NCI-H1930 (cell line): ENCODE results near the gene ANKRD17.
"Not testable (repeated sequence)": the region's sequence is repeated elsewhere in the genome, so short reads cannot be mapped to it uniquely, and the experiment has no call there.

ENCODE experiments used
- DNase-seq, 2 experiments: peaks; one replicate each; lab custom pipeline; 2025; lab: John Stamatoyannopoulos, UW

Gene ANKRD17

DNA sequence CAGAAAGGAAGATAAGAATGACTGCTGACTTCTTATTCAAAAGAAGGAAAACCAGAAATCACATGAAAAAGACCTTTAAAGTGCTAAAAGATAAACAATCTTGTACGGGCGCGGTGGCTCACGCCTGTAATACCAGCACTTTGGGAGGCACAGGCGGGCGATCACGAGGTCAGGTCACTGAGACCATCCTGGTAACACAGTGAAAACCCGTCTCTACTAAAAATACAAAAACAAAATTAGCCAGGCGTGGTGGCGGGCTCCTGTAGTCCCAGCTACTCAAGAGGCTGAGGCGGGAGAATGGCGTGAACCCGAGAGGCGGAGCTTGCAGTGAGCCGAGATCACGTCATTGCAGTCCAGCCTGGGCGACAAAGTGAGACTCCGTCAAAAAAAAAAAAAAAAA lies 54.6 kb downstream of the ANKRD17 start:
- DNase-seq = not testable (repeated sequence)

DNA sequence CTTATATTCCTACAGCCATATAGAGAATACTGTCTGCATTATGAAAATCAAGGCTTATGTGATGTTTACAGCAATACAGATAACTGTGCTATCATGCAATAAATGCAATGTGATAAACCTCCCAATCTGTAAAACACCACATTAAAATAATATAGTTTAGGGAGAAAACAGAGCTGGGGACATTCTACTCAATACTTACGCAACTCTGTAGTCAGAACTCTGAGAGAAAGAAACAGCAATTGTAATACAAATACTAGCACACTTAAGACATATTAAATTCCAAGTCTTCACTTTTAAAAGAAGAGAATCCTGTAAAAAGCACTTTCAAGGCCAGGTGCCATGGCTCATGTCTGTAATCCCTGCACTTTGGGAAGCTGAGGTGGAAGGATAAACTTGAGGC lies 61.4 kb downstream of the ANKRD17 start:
- no peak for DNase-seq

DNA sequence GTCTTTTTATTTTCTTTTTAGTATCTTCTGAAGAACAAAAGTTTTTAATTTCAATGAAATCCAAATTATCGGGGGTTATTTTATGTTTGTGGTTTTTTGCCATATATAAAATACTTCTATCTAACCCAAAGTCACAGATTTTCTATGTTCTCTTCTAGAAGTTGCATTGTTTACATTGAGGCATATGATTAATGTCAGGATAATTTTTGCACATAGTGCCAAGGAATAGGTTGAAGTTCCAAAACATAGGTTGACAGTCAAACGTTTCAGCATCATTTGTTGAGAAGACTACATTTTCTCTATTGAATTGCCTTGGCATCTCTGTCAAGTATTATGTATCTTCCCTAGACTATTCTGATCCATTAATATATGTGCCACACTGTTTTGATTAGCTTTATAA lies 64.5 kb downstream of the ANKRD17 start:
- no peak for DNase-seq

DNA sequence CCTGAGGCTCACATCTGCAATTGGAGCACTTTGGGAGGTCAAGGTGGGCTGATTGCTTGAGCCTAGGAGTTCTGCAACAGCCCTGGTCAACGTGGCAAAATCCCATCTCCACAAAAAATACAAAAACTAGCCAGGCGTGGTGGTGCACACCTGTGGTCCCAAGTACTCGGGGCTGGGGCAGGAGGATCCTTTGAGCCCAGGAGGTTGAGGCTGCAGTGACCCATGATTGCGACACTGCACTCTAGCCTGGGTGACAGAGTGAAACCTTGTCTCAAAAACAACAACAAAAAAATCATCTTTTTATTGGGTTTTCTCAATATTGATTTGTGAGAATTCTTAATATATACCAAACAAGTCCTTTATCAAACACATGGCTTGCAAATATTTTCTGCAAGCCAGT lies 64.9 kb downstream of the ANKRD17 start:
- no peak for DNase-seq

DNA sequence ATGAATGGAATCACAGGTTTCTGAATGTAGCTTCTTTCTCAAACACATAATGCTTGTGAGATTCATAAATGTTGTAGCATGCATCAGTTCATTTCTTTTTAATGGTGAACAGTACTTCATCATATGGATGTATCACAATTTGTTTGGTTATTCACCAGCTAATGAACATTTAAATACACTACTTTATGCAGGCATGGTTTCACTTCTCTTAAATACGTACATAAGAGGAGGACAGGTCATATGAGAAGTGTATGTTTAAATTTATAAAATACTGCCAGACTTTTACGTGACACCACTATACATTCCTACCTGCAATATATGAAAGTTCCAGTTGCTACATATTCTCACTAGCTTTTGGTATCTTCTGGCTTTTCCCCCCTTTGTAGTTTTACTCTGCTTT lies 65.4 kb downstream of the ANKRD17 start:
- DNase-seq = no peak

DNA sequence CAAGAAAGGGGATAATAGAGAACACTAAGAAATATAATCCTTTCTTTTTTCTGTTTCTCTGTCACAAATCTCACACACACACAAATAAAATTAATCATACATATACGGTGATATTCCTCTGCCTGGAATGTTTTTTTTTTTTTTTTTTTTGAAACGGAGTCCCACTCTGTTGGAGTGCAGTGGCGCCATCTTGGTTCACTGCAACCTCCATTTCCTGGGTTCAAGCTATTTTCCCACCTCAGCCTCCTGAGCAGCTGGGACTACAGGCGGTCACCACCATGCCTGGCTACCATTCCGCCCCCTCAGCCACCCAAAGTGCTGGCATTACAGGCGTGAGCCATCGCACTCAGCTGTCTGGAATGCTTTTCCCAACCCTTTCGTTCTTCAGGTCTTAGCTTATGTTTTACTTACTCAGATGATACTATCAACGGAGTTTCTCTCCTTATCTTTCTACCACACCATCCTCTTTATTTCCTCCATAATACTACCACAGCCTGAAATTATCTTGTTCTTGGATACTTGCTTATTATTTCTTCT lies 69.3 kb downstream of the ANKRD17 start:
- no peak for DNase-seq

DNA sequence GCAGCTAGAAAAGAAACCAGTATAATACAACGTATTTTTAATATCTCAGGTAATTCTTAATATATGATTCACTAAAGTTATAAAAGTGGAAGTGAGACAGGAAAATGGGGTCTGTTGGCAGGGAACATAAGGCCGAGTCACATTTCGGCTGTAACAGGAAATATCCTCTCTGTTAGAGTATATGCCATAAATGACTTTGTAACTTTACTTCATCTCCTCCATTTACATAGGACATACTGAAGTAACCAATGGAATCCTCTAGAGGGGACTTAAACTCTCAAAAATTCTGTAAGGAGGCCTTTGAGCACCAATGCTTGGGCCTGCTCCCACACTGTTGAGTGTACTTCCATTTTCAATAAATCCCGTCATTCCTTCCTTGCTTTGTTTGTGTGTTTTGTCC lies 71.3 kb downstream of the ANKRD17 start:
- no peak for DNase-seq

DNA sequence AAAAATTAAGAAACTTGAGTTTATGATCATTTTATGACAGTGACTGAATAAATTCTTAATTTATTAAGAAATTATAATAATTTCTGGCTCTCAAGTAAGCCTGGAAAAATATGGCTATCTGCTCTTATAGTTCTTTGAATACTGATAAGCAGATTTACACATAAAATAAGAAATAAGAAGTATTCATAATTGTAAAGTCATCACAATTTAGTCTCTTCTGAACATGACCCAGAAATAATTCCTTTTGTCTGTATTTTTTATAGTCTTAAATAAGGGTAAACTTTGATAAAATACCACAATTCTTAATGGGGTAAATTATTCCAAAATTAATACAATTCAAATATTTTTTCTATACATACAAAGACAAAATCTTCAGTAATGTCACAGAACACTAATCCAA lies 72.7 kb downstream of the ANKRD17 start:
- no peak for DNase-seq

DNA sequence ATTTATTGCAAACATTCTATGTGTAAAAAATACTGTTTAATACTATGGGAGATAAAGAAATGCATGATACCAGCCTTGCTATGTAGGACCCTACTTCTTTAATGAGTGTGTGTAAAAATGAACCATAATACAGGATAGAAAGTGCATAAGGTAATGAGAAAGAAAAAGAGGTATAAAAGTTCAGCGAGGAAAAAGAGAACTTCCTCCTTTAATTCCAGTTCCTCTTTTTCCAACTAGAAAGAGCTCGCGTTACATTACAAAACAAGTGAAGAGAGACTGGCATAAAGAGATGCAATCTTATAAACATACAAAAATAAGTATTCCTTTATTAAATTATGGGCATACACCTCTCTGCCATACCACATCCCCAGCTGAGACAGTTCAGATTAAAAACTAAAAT lies 77.4 kb downstream of the ANKRD17 start:
- DNase-seq = no peak

DNA sequence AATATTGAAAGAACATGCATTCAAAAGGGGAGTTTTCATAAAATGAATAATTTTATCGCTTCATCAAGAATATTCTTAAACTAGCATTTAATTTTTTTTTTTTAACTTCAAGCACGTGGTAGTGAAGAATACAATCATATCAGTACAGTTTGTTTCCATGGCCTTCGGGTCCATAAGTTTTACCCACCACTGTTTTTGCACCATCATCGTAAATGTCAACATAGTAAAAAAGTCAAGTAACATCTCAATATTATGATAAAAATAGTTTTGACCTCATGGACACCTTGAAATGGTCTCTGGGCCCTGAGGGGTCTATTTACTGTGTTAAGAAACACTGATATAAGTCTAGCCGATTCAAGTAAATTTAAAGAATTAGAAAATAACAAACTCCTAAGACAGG lies 80.2 kb downstream of the ANKRD17 start:
- no peak for DNase-seq

DNA sequence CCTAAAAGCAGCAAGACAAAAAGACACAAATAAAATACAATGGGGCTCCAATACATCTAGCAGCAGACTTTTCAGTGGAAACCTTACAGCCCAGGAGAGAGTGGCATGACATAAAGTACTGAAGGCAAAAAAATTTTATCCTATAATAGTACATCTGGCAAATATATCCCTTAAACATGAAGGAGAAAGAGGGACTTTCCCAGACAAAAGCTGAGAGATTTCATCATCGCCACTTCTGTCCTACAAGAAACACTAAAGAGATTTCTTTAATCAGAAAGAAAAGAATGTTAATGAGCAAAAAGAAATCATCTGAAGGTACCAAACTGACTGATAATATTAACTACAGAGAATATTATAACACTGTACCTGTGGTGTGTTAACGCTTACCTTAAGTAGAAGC lies 86.4 kb downstream of the ANKRD17 start:
- DNase-seq = no peak

DNA sequence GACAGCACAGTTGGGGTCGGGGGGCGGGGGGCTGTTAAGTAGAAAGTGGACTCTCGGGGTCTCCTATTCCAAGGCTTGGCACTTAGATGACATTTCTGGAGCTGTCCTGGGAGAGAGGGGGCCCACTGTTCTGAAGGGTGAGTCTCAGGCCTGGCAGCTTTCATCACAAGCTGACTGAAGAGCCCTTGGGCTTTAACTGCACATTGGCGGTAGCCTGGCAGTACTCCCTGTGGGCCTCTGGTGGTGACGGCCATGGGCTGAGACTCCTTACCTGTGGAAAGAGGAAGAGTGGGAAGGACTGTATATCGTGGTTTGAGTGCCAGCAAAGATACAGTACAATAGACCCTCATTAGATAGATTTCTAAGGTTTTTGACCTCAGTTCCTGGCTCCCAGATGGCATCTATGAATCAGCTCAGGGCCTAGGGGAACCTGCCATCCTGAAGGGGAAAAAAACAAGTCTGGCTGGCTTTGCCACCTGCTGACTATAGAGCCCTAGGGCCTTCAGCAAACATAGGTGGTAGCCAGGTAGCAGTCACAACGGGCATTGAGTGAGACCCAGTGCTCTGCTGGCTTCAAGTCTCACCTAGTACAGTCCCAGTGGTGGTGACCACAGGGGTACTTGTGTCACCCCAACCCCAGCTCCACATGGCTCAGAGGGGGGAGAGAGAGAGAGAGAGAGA lies 87.9 kb downstream of the ANKRD17 start:
- no peak for DNase-seq

DNA sequence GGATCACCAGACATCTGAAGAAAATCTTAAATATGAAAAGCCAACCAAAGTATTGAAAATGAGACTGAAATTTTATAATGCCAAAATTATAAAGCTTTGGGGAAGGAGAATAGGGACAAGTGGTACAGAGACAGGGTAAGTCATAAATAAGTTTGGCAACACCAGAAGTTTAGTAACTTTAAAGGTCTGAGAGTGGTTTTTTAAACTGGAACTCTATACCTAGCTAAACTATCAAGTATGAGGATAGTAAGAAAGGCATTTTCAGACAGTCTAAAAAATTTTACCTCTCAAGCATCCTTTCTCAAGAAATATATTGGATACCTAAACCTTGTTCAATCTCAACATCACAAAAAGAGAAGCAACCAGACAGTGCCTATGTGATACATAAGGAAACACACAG lies 92.4 kb downstream of the ANKRD17 start:
- DNase-seq = no peak

DNA sequence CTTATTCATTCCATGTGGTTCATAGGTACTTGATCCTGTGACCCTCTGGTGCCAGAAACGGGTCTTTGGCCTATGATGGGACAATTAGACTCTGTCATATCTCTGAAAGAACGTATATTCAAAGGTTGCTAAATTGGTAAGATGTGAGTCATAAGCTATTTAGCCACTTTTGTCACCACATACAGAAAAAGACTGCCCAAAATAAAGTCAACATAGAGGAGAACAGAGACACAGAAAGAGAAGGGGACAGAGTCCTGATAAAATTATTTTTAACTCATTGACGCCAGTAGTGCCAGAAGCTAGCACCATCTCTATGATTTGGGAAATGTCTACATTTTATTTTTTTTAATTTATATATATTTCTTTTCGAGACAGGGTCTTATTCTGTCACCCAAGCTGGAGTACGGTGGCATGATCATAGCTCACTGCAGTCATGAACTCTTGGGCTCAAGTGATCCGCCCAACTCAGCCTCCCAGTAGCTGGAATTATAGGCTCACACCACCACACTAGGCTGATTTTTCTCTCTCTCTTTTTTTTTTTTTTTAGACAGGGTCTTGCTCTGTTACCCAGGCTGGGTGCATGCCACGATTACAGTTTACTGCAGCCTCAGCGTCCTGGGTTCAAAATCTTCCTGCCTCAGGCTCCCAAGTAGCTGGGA lies 96.9 kb downstream of the ANKRD17 start:
- DNase-seq = no peak

DNA sequence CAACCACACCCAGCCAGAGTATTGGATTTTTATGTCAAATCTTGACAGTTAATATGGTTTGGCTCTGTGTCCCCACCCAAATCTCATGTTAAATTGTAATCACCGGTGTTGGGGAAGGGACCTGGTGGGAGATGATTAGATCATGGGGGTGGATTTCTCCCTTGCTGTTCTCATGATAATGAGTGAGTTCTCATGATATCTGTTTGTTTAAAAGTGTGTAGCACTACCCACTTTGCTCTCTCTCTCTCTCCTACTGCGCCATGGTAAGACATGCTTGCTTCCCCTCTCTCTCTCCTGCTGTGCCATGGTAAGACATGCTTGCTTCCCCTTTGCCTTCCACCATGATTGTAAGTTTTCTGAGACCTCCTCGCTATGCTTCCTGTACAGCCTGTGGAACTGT lies 102.2 kb downstream of the ANKRD17 start:
- DNase-seq = no peak

DNA sequence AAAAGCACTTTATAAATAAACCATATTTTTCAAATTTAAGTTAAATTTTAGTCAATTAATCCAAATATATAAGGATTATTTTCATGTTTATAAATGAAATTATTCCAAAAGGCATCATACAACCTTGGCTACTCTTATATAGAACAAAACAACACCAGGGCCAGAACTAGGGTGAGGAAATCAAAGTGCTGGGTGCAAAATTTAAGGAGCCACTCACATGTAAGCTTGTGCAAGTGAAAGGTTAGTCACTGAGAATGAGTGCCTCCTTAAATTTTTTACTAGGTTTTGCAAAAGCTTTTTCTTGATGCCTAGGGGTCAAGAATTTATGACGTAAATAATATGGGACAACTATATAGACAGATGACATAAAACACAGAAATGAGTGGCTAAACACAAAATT lies 105.7 kb downstream of the ANKRD17 start:
- no peak for DNase-seq

DNA sequence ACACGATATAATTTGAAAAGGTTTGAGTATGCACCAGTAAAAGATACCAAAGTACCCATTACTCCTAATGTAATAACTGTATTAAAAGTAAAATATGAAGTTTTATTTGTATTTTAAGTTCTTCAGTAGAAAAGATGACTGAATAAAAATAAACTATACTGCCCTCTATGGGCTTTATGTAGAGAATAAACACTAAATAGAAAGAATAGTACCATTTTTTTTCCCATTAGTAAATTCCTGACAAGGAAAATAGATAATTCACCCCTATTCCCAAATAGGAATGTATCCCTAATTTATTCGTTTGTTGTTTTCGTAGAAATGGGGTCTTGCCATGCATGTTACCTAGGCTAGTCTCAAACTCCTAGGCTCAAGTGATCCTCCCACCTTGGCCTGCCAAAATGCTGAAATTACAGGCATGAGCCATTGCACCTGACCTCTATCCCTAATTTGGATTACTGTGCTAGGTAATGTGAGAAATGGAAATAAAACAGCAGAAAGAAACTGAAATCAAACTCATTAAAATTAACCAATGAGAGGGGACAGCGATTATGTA lies 115.5 kb downstream of the ANKRD17 start:
- no peak for DNase-seq

DNA sequence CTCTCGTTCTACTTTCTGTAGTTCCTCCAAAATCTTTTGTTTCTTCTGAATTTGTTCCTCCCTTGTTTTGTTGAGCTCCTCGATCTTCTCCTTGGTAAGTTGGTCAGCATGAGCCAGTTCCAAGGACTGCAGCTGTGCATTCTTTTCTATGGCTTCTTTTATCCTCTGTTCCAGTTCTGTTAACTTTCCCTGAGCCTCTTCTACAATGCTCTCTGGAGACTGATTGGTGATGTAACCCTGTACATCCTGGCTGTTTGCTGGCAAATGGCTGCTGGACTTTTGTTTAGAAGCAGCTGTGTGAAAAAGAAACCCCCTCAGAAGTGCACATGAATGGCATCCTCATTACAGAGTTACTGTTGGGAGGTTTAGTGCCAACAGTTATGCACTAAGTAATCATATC lies 118.6 kb downstream of the ANKRD17 start:
- DNase-seq = no peak

DNA sequence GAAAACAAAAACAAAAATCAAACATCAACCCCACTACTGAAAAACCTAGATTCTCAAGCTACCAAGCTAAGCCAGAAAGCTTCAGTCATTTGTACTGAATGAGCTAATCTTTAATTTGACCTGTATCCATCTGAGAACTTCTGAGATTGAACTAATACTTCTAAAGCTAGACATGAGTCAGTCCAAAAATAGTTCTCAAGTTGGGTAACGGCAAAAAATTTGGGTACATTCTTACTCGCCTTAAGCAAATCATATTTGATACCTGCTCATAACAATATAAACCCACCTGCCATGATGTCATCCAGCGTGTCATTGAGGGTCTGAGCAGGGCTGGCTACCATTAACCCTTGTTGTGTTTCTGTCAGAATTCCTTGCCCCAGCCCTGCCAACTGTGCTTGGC lies 119.4 kb downstream of the ANKRD17 start:
- DNase-seq = no peak

DNA sequence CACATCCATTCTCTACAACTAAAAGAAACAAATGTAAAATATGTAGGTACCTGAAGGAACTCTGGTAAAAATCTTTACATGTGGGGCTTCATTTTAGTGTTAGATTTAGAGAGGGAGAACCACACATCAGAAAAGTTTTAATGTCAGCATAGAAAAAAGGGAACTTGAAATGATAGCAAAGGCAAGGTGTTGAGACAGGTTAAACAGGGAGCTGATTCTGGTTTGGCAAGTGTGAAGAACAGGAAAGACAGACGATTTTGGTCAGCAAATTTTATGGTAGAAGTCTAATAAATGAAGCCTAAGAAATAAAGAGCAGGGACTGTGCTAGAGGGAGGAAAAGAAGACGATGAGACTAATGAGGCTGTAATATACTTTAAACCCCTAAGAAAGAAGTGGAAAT lies 121.5 kb downstream of the ANKRD17 start:
- DNase-seq = no peak

DNA sequence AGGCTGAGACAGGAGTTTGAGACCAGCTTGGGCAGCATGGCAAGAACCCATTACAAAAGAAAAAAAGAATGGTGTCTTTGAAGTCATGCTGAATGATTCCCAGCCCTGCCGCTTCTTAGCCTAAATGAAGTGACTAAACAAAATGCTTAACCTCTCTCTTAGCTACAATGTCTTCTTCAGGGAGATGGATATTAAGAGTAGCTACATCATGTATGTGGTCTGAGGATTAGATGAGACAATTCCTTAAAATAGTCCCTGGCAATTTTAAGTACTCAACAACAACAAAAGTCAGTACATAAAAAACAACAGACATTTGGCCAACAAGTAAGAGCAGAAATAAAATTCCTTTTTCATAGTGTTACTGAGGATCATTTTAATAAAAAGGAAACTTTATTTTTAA lies 124.8 kb downstream of the ANKRD17 start:
- no peak for DNase-seq

DNA sequence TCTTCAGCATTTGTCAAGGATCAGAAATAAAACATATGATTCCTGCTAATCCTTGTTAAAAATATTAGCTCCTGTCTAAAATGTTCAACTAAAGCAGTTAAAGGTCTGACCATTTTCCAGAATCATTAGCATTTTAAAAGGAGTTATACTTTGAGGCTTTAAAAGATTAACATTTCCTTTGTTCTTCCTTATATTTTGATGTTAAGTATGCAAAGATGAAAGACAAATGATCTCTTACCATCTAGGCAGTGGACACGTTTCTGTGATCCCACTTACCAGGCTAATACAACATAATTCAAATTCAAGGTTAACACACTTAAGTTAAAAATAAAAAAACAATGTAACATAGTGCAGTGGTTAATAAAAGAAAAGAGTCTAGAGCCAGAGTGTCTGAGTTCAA lies 127.3 kb downstream of the ANKRD17 start:
- no peak for DNase-seq

DNA sequence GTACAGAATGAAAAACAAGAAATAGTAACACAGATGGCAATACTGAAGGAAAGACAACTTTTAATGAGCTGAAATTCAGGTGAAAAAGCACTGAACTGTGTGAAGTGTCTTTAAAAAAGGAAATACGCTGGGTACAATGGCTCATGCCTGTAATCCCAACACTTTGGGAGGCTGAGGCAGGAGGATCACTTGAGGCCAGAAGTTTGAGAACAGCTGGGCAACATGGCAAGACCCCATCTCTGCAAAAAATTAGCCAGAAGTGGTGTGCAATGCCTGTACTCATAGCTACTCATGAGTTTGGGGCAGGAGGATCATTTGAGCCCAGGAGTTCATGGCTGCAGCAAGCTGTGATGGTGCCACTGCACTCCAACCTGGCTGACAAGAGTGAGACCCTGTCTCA lies 129.3 kb downstream of the ANKRD17 start:
- no peak for DNase-seq
